Lung (tissue), 12 donors: Measurements from ENCODE around the gene ANKUB1. TPM values are rescaled to one million over a fixed set of nuclear protein-coding genes. Genes with fewer than 3 reads are reported as not detected.

Experiments
- ATAC-seq: fragments of 200-7000 bp; cut with Tn5 transposase; one replicate; pipeline ENCODE4 v1.9.1; 2020; ENCODE audit warnings: moderate number of reproducible peaks; ENCODE audit not compliant: insufficient read depth, low FRiP score
- DNase-seq, 3 donors: peaks; one replicate each; pipeline ENCODE4 v3.0.0-alpha.2; 2013 to 2017
- H3K27ac ChIP-seq, 2 donors: one replicate each; pipeline ENCODE4 v1.5.1; 2013; ENCODE audit warnings: mild to moderate bottlenecking in 2 of 2, moderate library complexity in 2 of 2, control low read depth in 1 of 2, inconsistent platforms in 1 of 2, low read depth in 1 of 2, low read length in 1 of 2
- H3K27me3 ChIP-seq, 3 donors: one replicate each; pipeline ENCODE4 v1.5.1; 2013; ENCODE audit warnings: low read length in 2 of 3; ENCODE audit not compliant: control insufficient read depth in 3 of 3, insufficient read depth in 3 of 3
- H3K36me3 ChIP-seq, 4 donors: one replicate each; pipeline ENCODE4 v1.5.1; 2013; ENCODE audit warnings: low read length in 4 of 4, mild to moderate bottlenecking in 1 of 4, moderate library complexity in 1 of 4; ENCODE audit not compliant: control insufficient read depth in 4 of 4, insufficient read depth in 4 of 4
- H3K4me1 ChIP-seq, 5 donors: one replicate each; pipeline ENCODE4 v1.5.1; 2013; ENCODE audit warnings: low read length in 5 of 5, mild to moderate bottlenecking in 2 of 5, moderate library complexity in 1 of 5; ENCODE audit not compliant: control insufficient read depth in 5 of 5, insufficient read depth in 5 of 5
- H3K4me3 ChIP-seq: one replicate; pipeline ENCODE4 v1.5.1; 2013; ENCODE audit warnings: mild to moderate bottlenecking, control low read depth, moderate library complexity
- H3K9ac ChIP-seq, 2 donors: one replicate each; pipeline ENCODE4 v1.5.1; 2013; ENCODE audit warnings: low read length in 2 of 2, control low read depth in 1 of 2; ENCODE audit not compliant: insufficient read depth in 1 of 2
- H3K9me3 ChIP-seq, 4 donors: one replicate each; pipeline ENCODE4 v1.5.1; 2013; ENCODE audit warnings: low read length in 3 of 4, mild to moderate bottlenecking in 1 of 4, moderate library complexity in 1 of 4; ENCODE audit not compliant: control insufficient read depth in 4 of 4, insufficient read depth in 3 of 4
- CTCF ChIP-seq: IDR thresholded peaks from 2 replicates; pipeline ENCODE4 v1.5.1; 2012; ENCODE audit warnings: mild to moderate bottlenecking; ENCODE audit errors: control extremely low read depth, extremely low read depth
- WGBS, 2 donors: extraction: QIAGEN DNeasy Blood & Tissue Kit; methylation state at CpG; one replicate each; pipeline ENCODE4 v1.1.7; 2013; 5-methylcytosine and 5-hydroxymethylcytosine counted together
- polyA plus RNA-seq, 2 donors: library from polyadenylated mRNA; stranded (reverse); fragments of 200-250 nt; gene quantifications; one replicate each; pipeline ENCODE4 v1.2.1, GENCODE V29; 2013
- total RNA-seq, 2 donors: library from RNA; depleted of rRNA in 1 of 2; stranded (reverse); fragments of >200 nt in 1 of 2; gene quantifications; one replicate each; pipeline ENCODE4 v1.2.1, GENCODE V29; 2014 to 2021
- donor health status: control.
- donor health status: control.
- donor health status: Bipolar disorder and iron deficiency.
- donor health status: healthy.
- donor health status: DM: yes; HTN: yes; CAD: no.

The ANKUB1 gene
- total and polyA plus RNA-seq, 4 donors, result 1.3 to 6.7 (median 2.4) TPM

DNA sequence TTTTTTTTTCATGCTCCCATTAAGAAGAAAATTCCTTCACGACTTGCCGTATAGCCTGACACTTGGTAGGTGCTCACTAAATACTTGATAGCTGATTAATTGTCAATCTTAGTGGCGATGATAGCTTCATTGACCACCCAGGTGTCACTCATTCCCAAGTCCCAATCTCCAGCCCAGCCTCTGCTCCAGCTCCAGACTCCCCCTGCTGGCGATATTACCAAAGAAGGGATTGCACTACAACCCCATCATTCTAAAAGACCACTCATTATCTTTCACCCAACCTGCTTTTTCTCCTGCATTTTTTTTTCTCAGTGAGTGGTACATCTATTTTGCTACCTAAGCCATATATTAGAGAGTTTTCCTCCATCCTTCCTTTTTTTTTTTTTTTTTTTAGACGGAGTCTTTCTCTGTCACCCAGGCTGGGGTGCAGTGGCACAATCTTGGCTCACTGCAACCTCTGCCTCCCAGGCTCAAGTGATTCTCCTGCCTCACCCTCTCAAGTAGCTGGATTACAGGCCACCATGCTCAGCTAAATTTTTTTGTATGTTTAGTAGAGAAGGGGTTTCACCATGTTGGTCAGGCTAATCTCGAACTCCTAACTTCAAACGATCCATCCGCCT is 20.6 kb downstream of the ANKUB1 start:
- H3K36me3 ChIP-seq, result no peaks in the 10 kb centered on the region
- DNase-seq (peak; percentile 33 to 53 (median 50)), ATAC-seq (no peak)
- no peak overlapping the region for H3K4me3 ChIP-seq
- TF ChIP-seq CTCF, result peak; percentile 57
- WGBS, 2 donors, result 55 to 65% methylated on average over 8 of the region's 8 CpGs
- H3K4me1 ChIP-seq, result no peaks in the 10 kb centered on the region
- no peak overlapping the region for H3K27ac ChIP-seq
- H3K27me3 ChIP-seq, result peaks cover 0 to 2% (median 0%) of the 10 kb centered on the region in 3 donors
- H3K9me3 ChIP-seq, result no peaks in the 10 kb centered on the region
- no peak overlapping the region for H3K9ac ChIP-seq

DNA sequence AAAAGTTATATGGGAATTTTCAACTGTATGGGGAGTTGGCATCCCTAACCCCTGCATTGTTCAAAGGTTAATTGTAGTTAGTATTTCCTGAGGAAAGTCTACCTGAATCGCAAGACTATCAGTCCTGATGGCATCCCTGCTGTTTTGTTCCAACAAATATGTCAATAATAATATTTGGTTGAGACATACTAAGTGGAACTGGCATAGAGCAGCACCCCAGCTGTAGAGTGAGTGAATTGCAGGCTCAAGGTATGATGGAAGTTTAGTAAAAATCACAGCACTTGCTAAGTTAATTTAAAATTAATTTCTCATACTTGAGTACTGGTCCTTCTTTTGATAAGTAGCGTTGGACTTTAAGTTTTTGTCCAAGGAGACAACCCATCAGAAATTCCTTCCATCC is 22.1 kb downstream of the ANKUB1 start:
- 87 to 90% methylated on average over 2 of the region's 2 CpGs for WGBS, 2 donors
- Histone ChIP-seq H3K36me3 (no peaks in the 10 kb centered on the region), H3K4me3 (no peak overlapping the region), H3K9me3 (no peaks in the 10 kb centered on the region), H3K9ac (no peak overlapping the region), H3K4me1 (no peaks in the 10 kb centered on the region), H3K27ac (no peak overlapping the region), H3K27me3 (peaks cover 0 to 2% (median 0%) of the 10 kb centered on the region in 3 donors)
- no peak for TF ChIP-seq CTCF
- no peak for ATAC-seq
- no peak for DNase-seq

DNA sequence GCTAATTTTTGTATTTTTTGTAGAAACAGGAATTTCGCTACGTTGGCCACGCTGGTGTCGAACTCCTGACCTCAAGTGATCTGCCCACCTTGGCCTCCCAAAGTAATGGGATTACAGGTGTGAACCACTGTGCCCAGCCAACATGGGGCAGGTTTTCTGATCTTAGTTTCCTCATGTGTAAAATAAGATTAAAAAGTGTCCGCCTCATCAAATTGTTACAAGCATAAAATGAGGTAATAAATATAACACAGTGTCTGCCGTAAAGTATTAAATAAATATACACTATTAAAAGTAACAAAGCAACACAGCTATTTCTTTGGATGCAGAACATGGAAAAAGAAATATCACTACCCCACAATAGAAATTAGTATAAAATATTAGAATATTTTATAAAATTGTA is 23.6 kb downstream of the ANKUB1 start:
- no peak for TF ChIP-seq CTCF
- ATAC-seq, result no peak
- Histone ChIP-seq H3K9me3 (no peaks in the 10 kb centered on the region), H3K4me3 (no peak overlapping the region), H3K36me3 (no peaks in the 10 kb centered on the region), H3K4me1 (no peaks in the 10 kb centered on the region), H3K27me3 (peaks cover 0 to 11% (median 8%) of the 10 kb centered on the region in 3 donors), H3K9ac (no peak overlapping the region), H3K27ac (no peak overlapping the region)
- 93 to 95% methylated on average over 6 of the region's 6 CpGs for WGBS, 2 donors
- DNase-seq, result no peak

DNA sequence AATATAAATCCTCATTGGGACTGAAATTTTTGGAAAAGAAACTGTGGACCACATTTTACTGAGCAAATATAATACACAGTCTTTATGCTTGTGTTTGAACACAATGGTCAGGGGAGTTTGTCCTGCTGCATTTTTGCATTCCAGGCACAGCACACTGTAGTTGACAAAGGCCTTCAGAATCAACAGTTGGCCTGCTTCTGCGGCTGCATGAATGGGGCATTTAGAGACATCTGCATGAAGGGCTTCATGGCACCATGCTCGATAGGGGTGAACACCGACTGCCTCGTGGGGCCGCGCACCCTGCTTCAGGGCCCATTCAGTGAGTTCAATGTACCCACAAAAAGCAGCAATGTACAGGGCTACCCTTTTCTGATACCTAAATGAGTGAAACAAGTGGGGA is 24.6 kb downstream of the ANKUB1 start:
- Histone ChIP-seq H3K9ac (no peak overlapping the region), H3K4me3 (no peak overlapping the region), H3K9me3 (no peaks in the 10 kb centered on the region), H3K36me3 (no peaks in the 10 kb centered on the region), H3K27me3 (peaks cover 0 to 12% (median 11%) of the 10 kb centered on the region in 3 donors), H3K4me1 (no peaks in the 10 kb centered on the region), H3K27ac (no peak overlapping the region)
- no peak for TF ChIP-seq CTCF
- ATAC-seq (no peak), DNase-seq (no peak)
- 91 to 96% methylated on average over 6 of the region's 6 CpGs for WGBS, 2 donors
